H1 (cell line): ENCODE data around the gene LRCH1. TPM values are rescaled to one million over a fixed set of nuclear protein-coding genes. Genes with fewer than 3 reads are reported as not detected.

Experiments
- CTCF ChIA-PET: fragments of 300-600 bp; sonication (Branson Sonifier 250); formaldehyde crosslinking; loops from one replicate; lab custom pipeline; 2021; ENCODE audit not compliant: partially characterized antibody; lab: Charles Lee
- POLR2A ChIA-PET: fragments of 300-600 bp; sonication (Branson Sonifier 250); formaldehyde crosslinking; loops from one replicate; lab custom pipeline; 2021; ENCODE audit warnings: inconsistent platforms; ENCODE audit not compliant: partially characterized antibody; lab: Charles Lee
- DNase-seq, 2 experiments: peaks; one replicate each; pipeline versions ENCODE4 v3.0.0 to v3.0.0-alpha.2; 2010 to 2022; ENCODE audit warnings: low spot score in 2 of 2, low read depth in 1 of 2, mixed read lengths in 1 of 2
- FAIRE-seq: peaks from 2 replicates; lab custom pipeline; 2011; peaks lifted over from hg19 to GRCh38; lab: Jason Lieb, UNC
- H2AFZ ChIP-seq: 2 replicates; pipeline ENCODE4 v1.8.1; 2012; ENCODE audit warnings: low read length, inconsistent platforms
- H2AK5ac ChIP-seq: 2 replicates; pipeline ENCODE4 v1.6.1; 2013; ENCODE audit warnings: low read depth, low read length
- H2BK120ac ChIP-seq: replicated peaks from 2 replicates; pipeline ENCODE3; 2013; ENCODE audit warnings: low read depth, low read length, inconsistent platforms
- H2BK12ac ChIP-seq: 2 replicates; pipeline ENCODE4 v1.6.1; 2013; ENCODE audit warnings: low read depth, low read length
- H2BK15ac ChIP-seq: 2 replicates; pipeline ENCODE4 v1.6.1; 2013; ENCODE audit warnings: low read length
- H2BK20ac ChIP-seq: 2 replicates; pipeline ENCODE4 v1.6.1; 2013; ENCODE audit warnings: low read length
- H2BK5ac ChIP-seq: 2 replicates; pipeline ENCODE4 v1.6.1; 2013; ENCODE audit warnings: low read depth, low read length
- H3K14ac ChIP-seq: 2 replicates; pipeline ENCODE4 v1.6.1; 2013; ENCODE audit warnings: inconsistent platforms; ENCODE audit not compliant: insufficient read length
- H3K18ac ChIP-seq: 2 replicates; pipeline ENCODE4 v1.6.1; 2013; ENCODE audit warnings: low read length; ENCODE audit errors: extremely low read depth
- H3K23ac ChIP-seq: 2 replicates; pipeline ENCODE4 v1.6.1; 2013; ENCODE audit warnings: inconsistent platforms; ENCODE audit not compliant: insufficient read length
- H3K23me2 ChIP-seq: 2 replicates; pipeline ENCODE4 v1.6.1; 2013; ENCODE audit warnings: low read depth, low read length
- H3K27ac ChIP-seq: 2 replicates; pipeline ENCODE4 v1.6.1; 2011; ENCODE audit warnings: low read depth, low read length, inconsistent platforms
- H3K27me3 ChIP-seq, 4 experiments: replicated peaks in 1 of 4; 1 replicate in 1 of 4; 2 replicates in 3 of 4; pipeline versions ENCODE4 v1.6.1 to v1.8.1; 2011 to 2013; ENCODE audit warnings: low read length in 3 of 4, mild to moderate bottlenecking in 3 of 4, inconsistent platforms in 2 of 4, mixed read lengths in 2 of 4, moderate library complexity in 1 of 4; ENCODE audit not compliant: control insufficient read depth in 3 of 4, insufficient read depth in 3 of 4; ENCODE audit errors: extremely low read depth in 1 of 4
- H3K36me3 ChIP-seq, 4 experiments: 2 replicates each; pipeline versions ENCODE4 v1.6.1 to v1.8.1; 2011 to 2013; ENCODE audit warnings: mild to moderate bottlenecking in 4 of 4, low read length in 3 of 4, moderate library complexity in 2 of 4, control low read depth in 1 of 4, inconsistent platforms in 1 of 4; ENCODE audit not compliant: insufficient read depth in 4 of 4, control insufficient read depth in 2 of 4
- H3K4ac ChIP-seq: replicated peaks from 2 replicates; pipeline ENCODE3; 2013; ENCODE audit warnings: low read length, low read depth, mixed read lengths, inconsistent platforms; ENCODE audit not compliant: insufficient read length
- H3K4me1 ChIP-seq, 4 experiments: replicated peaks in 1 of 4; 1 replicate in 1 of 4; 2 replicates in 3 of 4; pipeline versions ENCODE4 v1.6.1 to v1.8.1; 2011 to 2013; ENCODE audit warnings: low read length in 3 of 4, inconsistent platforms in 2 of 4, mixed read lengths in 1 of 4; ENCODE audit not compliant: insufficient read depth in 4 of 4, control insufficient read depth in 3 of 4
- H3K4me2 ChIP-seq, 2 experiments: 2 replicates each; pipeline versions ENCODE4 v1.6.1 to v1.8.1; 2011 to 2013; ENCODE audit warnings: low read depth in 2 of 2, low read length in 2 of 2, control low read depth in 1 of 2, inconsistent platforms in 1 of 2, mild to moderate bottlenecking in 1 of 2; ENCODE audit not compliant: insufficient read depth in 1 of 2
- H3K4me3 ChIP-seq, 4 experiments: fragments of 200-600, 300-600 bp in 1 of 4; sonication (generic), shearing (Covaris generic), sonication (Bioruptor Twin) in 1 of 4; 2 replicates each; pipeline versions ENCODE4 v1.5.1 to v1.8.1; 2011 to 2016; ENCODE audit warnings: low read length in 4 of 4, low read depth in 3 of 4, control low read depth in 2 of 4, inconsistent platforms in 2 of 4, mild to moderate bottlenecking in 2 of 4, mixed read lengths in 1 of 4, moderate library complexity in 1 of 4; ENCODE audit not compliant: insufficient read depth in 2 of 4; ENCODE audit errors: extremely low read depth in 1 of 4
- H3K56ac ChIP-seq: replicated peaks from 2 replicates; pipeline ENCODE3; 2013; ENCODE audit warnings: low read depth, mild to moderate bottlenecking, mixed read lengths, low read length, inconsistent platforms; ENCODE audit not compliant: insufficient read length
- H3K79me1 ChIP-seq: 2 replicates; pipeline ENCODE4 v1.6.1; 2013; ENCODE audit warnings: low read depth, low read length, control low read depth
- H3K79me2 ChIP-seq, 2 experiments: 2 replicates each; pipeline versions ENCODE4 v1.6.1 to v1.8.1; 2012 to 2013; ENCODE audit warnings: low read length in 2 of 2, mild to moderate bottlenecking in 2 of 2, inconsistent platforms in 1 of 2; ENCODE audit not compliant: insufficient read depth in 2 of 2, control insufficient read depth in 1 of 2
- H3K9ac ChIP-seq, 4 experiments: replicated peaks in 1 of 4; 1 replicate in 1 of 4; 2 replicates in 3 of 4; pipeline versions ENCODE4 v1.6.1 to v1.8.1; 2011 to 2013; ENCODE audit warnings: low read depth in 3 of 4, low read length in 3 of 4, control low read depth in 2 of 4, mild to moderate bottlenecking in 2 of 4, moderate library complexity in 2 of 4, inconsistent platforms in 1 of 4; ENCODE audit errors: extremely low read depth in 1 of 4
- H3K9me3 ChIP-seq, 2 experiments: 2 replicates each; pipeline versions ENCODE4 v1.6.1 to v1.8.1; 2012 to 2013; ENCODE audit warnings: mild to moderate bottlenecking in 2 of 2, moderate library complexity in 2 of 2, control low read depth in 1 of 2, inconsistent platforms in 1 of 2, low read depth in 1 of 2, low read length in 1 of 2, mixed read lengths in 1 of 2; ENCODE audit not compliant: insufficient read depth in 2 of 2
- H4K20me1 ChIP-seq, 2 experiments: replicated peaks in 1 of 2; 2 replicates each; pipeline versions ENCODE3 to v1.8.1; 2011 to 2013; ENCODE audit warnings: inconsistent platforms in 2 of 2, low read length in 2 of 2, mild to moderate bottlenecking in 1 of 2; ENCODE audit not compliant: insufficient read depth in 2 of 2, control insufficient read depth in 1 of 2
- H4K5ac ChIP-seq: 2 replicates; pipeline ENCODE4 v1.6.1; 2013; ENCODE audit warnings: low read length, low read depth, mixed read lengths, inconsistent platforms; ENCODE audit not compliant: insufficient read length
- H4K8ac ChIP-seq: 2 replicates; pipeline ENCODE4 v1.8.0; 2013; ENCODE audit warnings: mild to moderate bottlenecking, moderate library complexity, low read length, inconsistent platforms; ENCODE audit not compliant: insufficient read depth; ENCODE audit errors: extremely low read depth
- H4K91ac ChIP-seq: replicated peaks from 2 replicates; pipeline ENCODE3; 2013; ENCODE audit warnings: low read length, mixed read lengths, inconsistent platforms; ENCODE audit not compliant: insufficient read length
- CHD2 ChIP-seq: IDR thresholded peaks from 2 replicates; pipeline ENCODE4 v1.6.1; 2012; ENCODE audit warnings: low read length, improper control_type of control experiment
- KDM4A ChIP-seq: IDR thresholded peaks from one replicate; pipeline ENCODE4 v1.7.1; 2012; ENCODE audit warnings: low read depth, mild to moderate bottlenecking, moderate library complexity, low read length, inconsistent platforms; ENCODE audit not compliant: severe bottlenecking
- KDM5A ChIP-seq: fragments of 200-600 bp; IDR thresholded peaks from 2 replicates; pipeline ENCODE4 v1.7.1; 2012; ENCODE audit warnings: mild to moderate bottlenecking, low read length, inconsistent platforms, mixed read lengths
- WGBS, 2 experiments: shearing (Covaris generic) in 1 of 2; methylation state at CpG; one replicate each; pipeline versions ENCODE4 v1.1.6 to v1.1.7; 2013 to 2015; ENCODE audit warnings: low lambda C conversion rate in 2 of 2, mixed read lengths in 2 of 2, inconsistent platforms in 1 of 2, low coverage in 1 of 2, missing lambda C conversion rate in 1 of 2; ENCODE audit not compliant: insufficient replicate concordance in 2 of 2, insufficient coverage in 1 of 2, insufficient read length in 1 of 2; ENCODE audit errors: extremely low coverage in 1 of 2, missing lambda C conversion rate in 1 of 2; 5-methylcytosine and 5-hydroxymethylcytosine counted together
- polyA plus RNA-seq, 7 experiments: library from polyadenylated mRNA; depleted of rRNA in 3 of 7; stranded (reverse) in 5 of 7; unstranded in 2 of 7; fragments of >200 nt in 5 of 7; fragments of 200-250 nt in 2 of 7; gene quantifications; 1 replicate in 5 of 7; 2 replicates in 1 of 7; 4 replicates in 1 of 7; pipeline versions ENCODE4 v1.2.1 to v1.2.3, GENCODE V29; 2011 to 2013; ENCODE audit warnings: missing spikeins in 2 of 7, mixed read lengths in 2 of 7
- total RNA-seq: library from RNA; stranded (reverse); fragmentation: NEBNext Ultra II Directional; extraction: Animal tissue kit (Norgen Biotek cat#: 25700); gene quantifications from 2 replicates; pipeline ENCODE4 v1.2.1, GENCODE V29; 2021

LRCH1 gene
- total and polyA plus RNA-seq, 2 of the 8 experiments (the other 6 are each of a cell fraction or from before 2014, with no cell fraction given), result 3.0 to 10.1 TPM

DNA sequence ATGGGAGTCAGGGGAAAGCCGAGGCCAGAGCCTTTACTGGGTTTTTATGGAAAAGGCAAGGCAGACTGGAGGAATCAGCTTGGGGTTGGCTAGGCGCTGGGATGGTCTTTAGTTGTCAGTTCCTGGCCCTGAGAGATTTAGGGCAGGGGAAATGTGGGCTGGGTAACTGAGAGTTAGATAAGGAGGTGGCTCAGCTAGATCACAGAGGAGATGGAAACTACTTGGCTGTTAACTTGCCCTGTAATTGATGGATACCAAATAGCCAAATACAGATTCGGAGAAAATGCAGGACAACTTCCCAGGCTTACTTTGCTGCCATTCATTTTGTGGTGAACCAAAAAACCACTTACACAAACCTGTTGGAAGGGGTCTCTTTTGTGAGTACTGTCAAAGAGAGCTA, 54.0 kb downstream of the LRCH1 start:
- ChIA-PET CTCF (interaction anchor here (0.6 to 1.5 kb wide), 2 partner anchors 9 to 114 kb away, joined by 3 to 4 read pairs; no protein-coding TSS in a partner anchor), POLR2A (no interaction called here)
- Histone ChIP-seq H3K79me2 (peaks cover 0 to 22% of the 10 kb centered on the region in 2 experiments; a peak in 3 of 4 replicates), H2AFZ (no peak overlapping the region), H3K36me3 (no peaks in the 10 kb centered on the region; a peak in 2 of 8 replicates), H3K4ac (no peak overlapping the region), H2BK120ac (no peak overlapping the region), H2BK15ac (no peak overlapping the region), H3K4me3 (no peak overlapping the region), H3K14ac (no peak overlapping the region), H2BK20ac (no peak overlapping the region), H3K27ac (no peak overlapping the region), H3K9ac (no peak overlapping the region), H4K5ac (no peak overlapping the region), H3K56ac (no peak overlapping the region), H3K18ac (no peak overlapping the region), H4K8ac (no peak overlapping the region), H2BK5ac (no peak overlapping the region), H2BK12ac (no peak overlapping the region), H4K91ac (no peak overlapping the region), H3K23ac (no peak overlapping the region), H3K4me2 (no peak overlapping the region), H4K20me1 (peaks cover 0 to 2% of the 10 kb centered on the region in 2 experiments), H3K23me2 (no peaks in the 10 kb centered on the region), H3K79me1 (peaks cover 3% of the 10 kb centered on the region), H3K27me3 (no peaks in the 10 kb centered on the region), H3K4me1 (peaks cover 0 to 3% (median 0%) of the 10 kb centered on the region in 4 experiments; a peak in 1 of 7 replicates), H2AK5ac (no peak overlapping the region), H3K9me3 (no peaks in the 10 kb centered on the region)
- TF ChIP-seq KDM4A (no peak), CHD2 (no peak), KDM5A (no peak)
- 98% methylated on average over 3 of the region's 3 CpGs; no CpG with 5 or more reads in 1 of the 2 experiments for WGBS, 2 experiments
- FAIRE-seq, result no peak
- DNase-seq, result no peak
